ENCODE measurements around the gene PNMT.
A peak's percentile ranks its signal among the peaks of the same experiment; 100 is the strongest.

PNMT gene

GRCh38 chr17:39635614-39636176 is 32.6 kb upstream of the PNMT start:
- peak overlapping the region; percentile 74; the same call in 1 of the 2 replicates for H3K27ac ChIP-seq
- TF ChIP-seq ZFX (IDR thresholded peaks at IDR 0.05; ENCODE audit: borderline replicate concordance) (no peak), CTCF (IDR thresholded peaks at IDR 0.05) (no peak)

- TF ChIP-seq CTCF (IDR thresholded peaks at IDR 0.05) (no peak), ZFX (IDR thresholded peaks at IDR 0.05; ENCODE audit: borderline replicate concordance) (no peak)
- H3K27ac ChIP-seq: peak overlapping the region; percentile 74
Measured at GRCh38 chr17:39636587-39636926, 31.7 kb upstream of the PNMT start.

GRCh38 chr17:39636927-39637736 is 31.1 kb upstream of the PNMT start, which contains the start of gene STARD3:
STARD3 (plus strand) TSS chr17:39637144; CDS start chr17:39653532, 16,388 bp downstream.
- peak; percentile 13; the same call in 1 of the 2 replicates for TF ChIP-seq CTCF (IDR thresholded peaks at IDR 0.05)
- no peak for TF ChIP-seq ZFX (IDR thresholded peaks at IDR 0.05; ENCODE audit: borderline replicate concordance)
- peak within 1 kb of the TSS; percentile 74 for H3K27ac ChIP-seq

- no peak overlapping the region for H3K27ac ChIP-seq
- no peak for TF ChIP-seq ZFX (IDR thresholded peaks at IDR 0.05; ENCODE audit: borderline replicate concordance)
- no peak for TF ChIP-seq CTCF (IDR thresholded peaks at IDR 0.05)
Measured at GRCh38 chr17:39638317-39638716, 29.9 kb upstream of the PNMT start.

GRCh38 chr17:39639043-39639442 is 29.2 kb upstream of the PNMT start:
- H3K27ac ChIP-seq: no peak overlapping the region
- TF ChIP-seq CTCF (IDR thresholded peaks at IDR 0.05): no peak
- TF ChIP-seq ZFX (IDR thresholded peaks at IDR 0.05; ENCODE audit: borderline replicate concordance): no peak

GRCh38 chr17:39639566-39640458 is 28.4 kb upstream of the PNMT start:
- TF ChIP-seq CTCF (IDR thresholded peaks at IDR 0.05) (no peak), ZFX (IDR thresholded peaks at IDR 0.05; ENCODE audit: borderline replicate concordance) (no peak)
- no peak overlapping the region for H3K27ac ChIP-seq

Measured in 22Rv1 (cell line).